GM12878 (cell line): Measurements from ENCODE around the gene NT5C1A. TPM values are rescaled to one million over a fixed set of nuclear protein-coding genes. Genes with fewer than 3 reads are reported as not detected.

ENCODE experiments used
- ATAC-seq: fragments of 200-7000 bp; cut with Tn5 transposase; 3 replicates; pipeline ENCODE4 v1.9.1; 2020; ENCODE audit warnings: mild to moderate bottlenecking, moderate library complexity
- BruUV-seq: library from RNA; stranded (reverse); fragments of 400-500 nt; replicated peaks from 2 replicates; lab custom pipeline; 2021; lab: Mats Ljungman, UMichigan
- CTCF ChIA-PET: fragments of 300-600 bp; sonication (Branson Sonifier 250); formaldehyde crosslinking; extraction: SDS; loops from one replicate; lab custom pipeline; 2021; ENCODE audit warnings: inconsistent platforms; lab: Yijun Ruan, JAX
- POLR2A ChIA-PET: fragments of 350-600 bp; formaldehyde crosslinking; extraction: SDS; loops from one replicate; lab custom pipeline; 2021; ENCODE audit warnings: inconsistent platforms; lab: Charles Lee
- RAD21 ChIA-PET: fragments of 300-600 bp; sonication (Branson Sonifier 250); formaldehyde crosslinking; loops from one replicate; lab custom pipeline; 2023; ENCODE audit warnings: antibody characterized with exemption; ENCODE audit not compliant: unreplicated experiment; lab: Charles Lee
- SMC1A ChIA-PET: fragments of 300-600 bp; sonication (Branson Sonifier 250); formaldehyde crosslinking; loops from one replicate; lab custom pipeline; 2023; ENCODE audit not compliant: unreplicated experiment, uncharacterized antibody; lab: Charles Lee
- DNase-seq: peaks from one replicate; pipeline ENCODE4 v3.0.0-alpha.2; 2011; ENCODE audit warnings: low read depth, low spot score
- FAIRE-seq: peaks from 3 replicates; lab custom pipeline; 2011; peaks lifted over from hg19 to GRCh38; lab: Jason Lieb, UNC
- H2AFZ ChIP-seq: 2 replicates; pipeline ENCODE4 v1.6.0; 2011; ENCODE audit warnings: low read depth, low read length, control low read depth; ENCODE audit not compliant: control insufficient read depth
- H3K27ac ChIP-seq: 2 replicates; pipeline ENCODE4 v1.5.1; 2011; ENCODE audit warnings: control low read depth; ENCODE audit not compliant: control insufficient read depth, insufficient read depth
- H3K27me3 ChIP-seq, 2 experiments: replicated peaks in 1 of 2; 2 replicates each; pipeline versions ENCODE4 v1.6.0 to v1.6.1; 2011; ENCODE audit warnings: low read length in 1 of 2; ENCODE audit not compliant: control insufficient read depth in 2 of 2, insufficient read depth in 2 of 2
- H3K36me3 ChIP-seq, 2 experiments: 2 replicates each; pipeline ENCODE4 v1.5.1; 2011; ENCODE audit warnings: low read length in 1 of 2; ENCODE audit not compliant: control insufficient read depth in 2 of 2, insufficient read depth in 2 of 2
- H3K4me1 ChIP-seq: 2 replicates; pipeline ENCODE4 v1.6.1; 2011; ENCODE audit warnings: mild to moderate bottlenecking, low read length, moderate library complexity, mixed read lengths; ENCODE audit not compliant: control insufficient read depth, insufficient read depth
- H3K4me2 ChIP-seq: 2 replicates; pipeline ENCODE4 v1.6.0; 2011; ENCODE audit warnings: control low read depth; ENCODE audit not compliant: control insufficient read depth, insufficient read depth
- H3K4me3 ChIP-seq: fragments of 200-600 bp; sonication (generic); 2 replicates; pipeline ENCODE4 v1.5.1; 2016
- H3K79me2 ChIP-seq: 2 replicates; pipeline ENCODE4 v1.6.0; 2011; ENCODE audit warnings: low read length; ENCODE audit not compliant: control insufficient read depth, insufficient read depth
- H3K9ac ChIP-seq: 2 replicates; pipeline ENCODE4 v1.8.0; 2011; ENCODE audit warnings: low read length, control low read depth, mixed read lengths; ENCODE audit not compliant: control insufficient read depth, insufficient read depth
- H3K9me3 ChIP-seq: replicated peaks from 3 replicates; pipeline ENCODE4 v1.5.1; 2011; ENCODE audit warnings: mild to moderate bottlenecking, low read length; ENCODE audit not compliant: control insufficient read depth, insufficient read depth
- H4K20me1 ChIP-seq: 2 replicates; pipeline ENCODE4 v1.6.0; 2011; ENCODE audit not compliant: control insufficient read depth, insufficient read depth
- ESRRA ChIP-seq: IDR thresholded peaks from 2 replicates; pipeline ENCODE4 v1.6.1; 2012; ENCODE audit warnings: mild to moderate bottlenecking, low read length, improper control_type of control experiment
- WGBS: methylation state at CpG from one replicate; pipeline ENCODE4 v1.1.6; 2016; ENCODE audit warnings: low lambda C conversion rate; ENCODE audit not compliant: insufficient replicate concordance, insufficient coverage; ENCODE audit errors: missing lambda C conversion rate; 5-methylcytosine and 5-hydroxymethylcytosine counted together
- in situ Hi-C: fragments of 300-500 bp; cut with MboI; formaldehyde crosslinking; loops from 9 replicates; pipeline ENCODE4 v1.14.3; 2018; ENCODE audit warnings: mixed read lengths
- intact Hi-C: fragments of 100-400 bp; cut with micrococcal nuclease; formaldehyde crosslinking; loops from one replicate; pipeline ENCODE4 v1.14.2; 2022; ENCODE audit not compliant: unreplicated experiment
- polyA plus RNA-seq, 11 experiments: library from polyadenylated mRNA; depleted of rRNA in 4 of 11; unstranded in 6 of 11; stranded (reverse) in 5 of 11; fragments of >200 nt; fragmentation: Nextera tagmentation in 4 of 11; fragmentation: Illumina TruSeq in 1 of 11; extraction: Ambion mirVana in 4 of 11; extraction: Trizol in 1 of 11; gene quantifications; 1 replicate in 1 of 11; 2 replicates in 10 of 11; pipeline versions ENCODE4 v1.2.1 to v1.2.3, GENCODE V29; 2011 to 2016; ENCODE audit warnings: inconsistent platforms in 2 of 11, missing spikeins in 2 of 11, low read depth in 1 of 11
- total RNA-seq, 4 experiments: library from RNA; depleted of rRNA in 3 of 4; stranded (reverse); fragments of >200 nt in 3 of 4; fragmentation: Illumina TruSeq in 1 of 4; extraction: Trizol in 1 of 4; gene quantifications; 2 replicates each; pipeline versions ENCODE4 v1.2.1 to v1.2.3, GENCODE V29; 2013 to 2021
- TF ChIP-seq, protein P1 (sequence below): IDR thresholded peaks from 2 replicates; pipeline ENCODE4 v1.6.1; 2012; ENCODE audit warnings: improper control_type of control experiment, low read depth, low read length; ENCODE audit not compliant: insufficient replicate concordance

The NT5C1A gene
- total and polyA plus RNA-seq, 10 of the 15 experiments (the other 5 are each of a cell fraction or from before 2014, with no cell fraction given): 0.05 to 0.77 (median 0.22) TPM; not detected in 1

DNA sequence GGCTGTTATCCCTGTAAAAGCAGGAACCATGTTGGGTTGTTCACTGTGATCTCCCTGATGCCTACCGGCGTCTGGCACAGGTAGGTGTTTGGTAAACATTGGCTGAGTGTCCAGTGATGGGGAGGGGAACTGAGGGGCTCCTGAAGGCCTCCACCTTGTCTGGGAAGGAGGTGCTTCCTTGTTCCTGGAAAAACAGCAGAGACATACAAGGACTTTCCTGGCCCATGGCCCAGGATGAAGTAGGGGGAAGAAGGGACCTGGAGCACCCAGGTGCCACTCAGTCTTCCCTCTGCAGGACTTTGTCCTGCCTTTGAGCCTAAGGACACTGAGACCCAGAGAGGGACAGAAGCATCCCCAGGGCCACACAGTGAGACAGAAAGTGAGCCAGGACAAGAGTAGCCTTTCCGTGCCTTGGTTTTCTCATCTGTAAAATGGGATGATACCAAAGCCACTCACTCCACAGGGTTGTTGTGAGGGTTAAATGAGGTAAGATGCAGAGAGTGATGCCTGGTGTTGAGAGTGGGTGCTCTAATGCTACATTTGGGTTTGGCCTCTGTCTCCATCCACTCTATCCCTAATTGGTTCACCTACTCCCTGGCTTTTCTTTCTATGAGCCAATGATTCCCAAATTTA, 26.4 kb downstream of the NT5C1A start:
- 49% methylated on average over 3 of the region's 3 CpGs for WGBS
- CTCF ChIA-PET: no interaction called here
- FAIRE-seq (no peak), DNase-seq (no peak), ATAC-seq (no peak)
- no TSS peak for BruUV-seq
- SMC1A ChIA-PET: no interaction called here
- H3K4me1 ChIP-seq: no peaks in the 10 kb centered on the region
- no peak overlapping the region for H3K4me3 ChIP-seq
- no peak overlapping the region for H3K27ac ChIP-seq
- no peak overlapping the region for H3K9ac ChIP-seq
- no peaks in the 10 kb centered on the region for H3K79me2 ChIP-seq
- H2AFZ ChIP-seq: no peak overlapping the region
- POLR2A ChIA-PET: interaction anchor here (0.6 kb wide), 1 partner anchor 39 kb away, joined by 4 read pairs; no protein-coding TSS in a partner anchor
- H3K4me2 ChIP-seq: no peak overlapping the region
- RAD21 ChIA-PET: no interaction called here
- H3K36me3 ChIP-seq: no peaks in the 10 kb centered on the region
- intact Hi-C loops (no loop called here), in situ Hi-C loops (no loop called here)
- no peaks in the 10 kb centered on the region for H4K20me1 ChIP-seq
- H3K9me3 ChIP-seq: no peaks in the 10 kb centered on the region
- TF ChIP-seq ESRRA: no peak
- TF ChIP-seq, protein P1, sequence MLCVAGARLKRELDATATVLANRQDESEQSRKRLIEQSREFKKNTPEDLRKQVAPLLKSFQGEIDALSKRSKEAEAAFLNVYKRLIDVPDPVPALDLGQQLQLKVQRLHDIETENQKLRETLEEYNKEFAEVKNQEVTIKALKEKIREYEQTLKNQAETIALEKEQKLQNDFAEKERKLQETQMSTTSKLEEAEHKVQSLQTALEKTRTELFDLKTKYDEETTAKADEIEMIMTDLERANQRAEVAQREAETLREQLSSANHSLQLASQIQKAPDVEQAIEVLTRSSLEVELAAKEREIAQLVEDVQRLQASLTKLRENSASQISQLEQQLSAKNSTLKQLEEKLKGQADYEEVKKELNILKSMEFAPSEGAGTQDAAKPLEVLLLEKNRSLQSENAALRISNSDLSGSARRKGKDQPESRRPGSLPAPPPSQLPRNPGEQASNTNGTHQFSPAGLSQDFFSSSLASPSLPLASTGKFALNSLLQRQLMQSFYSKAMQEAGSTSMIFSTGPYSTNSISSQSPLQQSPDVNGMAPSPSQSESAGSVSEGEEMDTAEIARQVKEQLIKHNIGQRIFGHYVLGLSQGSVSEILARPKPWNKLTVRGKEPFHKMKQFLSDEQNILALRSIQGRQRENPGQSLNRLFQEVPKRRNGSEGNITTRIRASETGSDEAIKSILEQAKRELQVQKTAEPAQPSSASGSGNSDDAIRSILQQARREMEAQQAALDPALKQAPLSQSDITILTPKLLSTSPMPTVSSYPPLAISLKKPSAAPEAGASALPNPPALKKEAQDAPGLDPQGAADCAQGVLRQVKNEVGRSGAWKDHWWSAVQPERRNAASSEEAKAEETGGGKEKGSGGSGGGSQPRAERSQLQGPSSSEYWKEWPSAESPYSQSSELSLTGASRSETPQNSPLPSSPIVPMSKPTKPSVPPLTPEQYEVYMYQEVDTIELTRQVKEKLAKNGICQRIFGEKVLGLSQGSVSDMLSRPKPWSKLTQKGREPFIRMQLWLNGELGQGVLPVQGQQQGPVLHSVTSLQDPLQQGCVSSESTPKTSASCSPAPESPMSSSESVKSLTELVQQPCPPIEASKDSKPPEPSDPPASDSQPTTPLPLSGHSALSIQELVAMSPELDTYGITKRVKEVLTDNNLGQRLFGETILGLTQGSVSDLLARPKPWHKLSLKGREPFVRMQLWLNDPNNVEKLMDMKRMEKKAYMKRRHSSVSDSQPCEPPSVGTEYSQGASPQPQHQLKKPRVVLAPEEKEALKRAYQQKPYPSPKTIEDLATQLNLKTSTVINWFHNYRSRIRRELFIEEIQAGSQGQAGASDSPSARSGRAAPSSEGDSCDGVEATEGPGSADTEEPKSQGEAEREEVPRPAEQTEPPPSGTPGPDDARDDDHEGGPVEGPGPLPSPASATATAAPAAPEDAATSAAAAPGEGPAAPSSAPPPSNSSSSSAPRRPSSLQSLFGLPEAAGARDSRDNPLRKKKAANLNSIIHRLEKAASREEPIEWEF: no peak
- no peaks in the 10 kb centered on the region for H3K27me3 ChIP-seq
